ENCODE results near the gene UBE2O.

UBE2O gene

GRCh38 chr17:76385892-76386786 lies 66.8 kb downstream of the UBE2O start:
- peak; percentile 57 to 84 for DNase-seq

- peak in 1 of 2 experiments; percentile 50 for DNase-seq
Observed at GRCh38 chr17:76384987-76385891, 67.7 kb downstream of the UBE2O start.

- peak in 1 of 2 experiments; percentile 70 for DNase-seq
Observed at GRCh38 chr17:76384222-76384986, 68.5 kb downstream of the UBE2O start, which contains the start of gene SPHK1. Gene SPHK1, plus strand, starts transcription at chr17:76384609. Its CDS starts 1,036 bp downstream, at chr17:76385645.

- DNase-seq: no peak
Observed at GRCh38 chr17:76383546-76384221, 69.3 kb downstream of the UBE2O start.

GRCh38 chr17:76382803-76383545 lies 70.0 kb downstream of the UBE2O start:
- peak in 1 of 2 experiments; percentile 71 for DNase-seq

- no peak for DNase-seq
Observed at GRCh38 chr17:76382351-76382802, 70.6 kb downstream of the UBE2O start.

- no peak for DNase-seq
Observed at GRCh38 chr17:76381633-76382350, 71.2 kb downstream of the UBE2O start.

- DNase-seq: no peak
Observed at GRCh38 chr17:76379646-76380376, 73.1 kb downstream of the UBE2O start.

- no peak for DNase-seq
Observed at GRCh38 chr17:76379275-76379641, 73.7 kb downstream of the UBE2O start.

- DNase-seq: no peak
Observed at GRCh38 chr17:76378548-76379274, 74.2 kb downstream of the UBE2O start.

- no peak for DNase-seq
Observed at GRCh38 chr17:76376318-76377133, 76.4 kb downstream of the UBE2O start.

GRCh38 chr17:76371656-76372628 lies 81.0 kb downstream of the UBE2O start:
- peak in 1 of 2 experiments; percentile 23 for DNase-seq

- peak; percentile 90 to 95 for DNase-seq
Observed at GRCh38 chr17:76370261-76370993, 82.5 kb downstream of the UBE2O start.

- no peak for DNase-seq
Observed at GRCh38 chr17:76369804-76370203, 83.1 kb downstream of the UBE2O start.

GRCh38 chr17:76369379-76369778 lies 83.6 kb downstream of the UBE2O start:
- DNase-seq: no peak

- no peak for DNase-seq
Observed at GRCh38 chr17:76368545-76368944, 84.4 kb downstream of the UBE2O start.
